ENCODE data around the gene SCAF1.
A peak's percentile ranks its signal among the peaks of the same experiment; 100 is the strongest.

Gene SCAF1

GRCh38 chr19:49665351-49666119 lies 23.5 kb downstream of the SCAF1 start, which contains the start of the genes BCL2L12 and IRF3:
Gene BCL2L12 (plus strand): TSS chr19:49665933. CDS start chr19:49666693, 760 bp downstream.
Gene IRF3 (minus strand): TSS chr19:49665857. CDS start chr19:49664838, 1,019 bp downstream.
- DNase-seq = peak; percentile 95

- no peak for DNase-seq
These were observed 24.1 kb downstream of the SCAF1 start for GRCh38 chr19:49666120-49666444.

GRCh38 chr19:49667473-49667872 lies 25.5 kb downstream of the SCAF1 start:
- no peak for DNase-seq

- DNase-seq = no peak
These were observed 27.5 kb downstream of the SCAF1 start for GRCh38 chr19:49669516-49669915.

GRCh38 chr19:49672131-49672919 lies 30.3 kb downstream of the SCAF1 start:
- DNase-seq = peak; percentile 54

GRCh38 chr19:49676136-49676783 lies 34.3 kb downstream of the SCAF1 start:
- peak; percentile 93 for DNase-seq

GRCh38 chr19:49676784-49677230 lies 34.8 kb downstream of the SCAF1 start:
- peak; percentile 100 for DNase-seq

GRCh38 chr19:49677231-49677900 lies 35.4 kb downstream of the SCAF1 start, which contains the start of gene PRMT1:
Gene PRMT1 (plus strand): TSS chr19:49677271. CDS start chr19:49677281, 10 bp downstream.
- peak; percentile 40 for DNase-seq

GRCh38 chr19:49677901-49678674 lies 36.1 kb downstream of the SCAF1 start:
- DNase-seq = peak; percentile 74

- no peak for DNase-seq
These were observed 37.2 kb downstream of the SCAF1 start for GRCh38 chr19:49678985-49679770.

GRCh38 chr19:49679771-49680413 lies 37.9 kb downstream of the SCAF1 start:
- DNase-seq = no peak

- DNase-seq = peak; percentile 76
These were observed 38.7 kb downstream of the SCAF1 start for GRCh38 chr19:49680421-49681351.

GRCh38 chr19:49681830-49682229 lies 39.8 kb downstream of the SCAF1 start:
- no peak for DNase-seq

GRCh38 chr19:49682274-49682673 lies 40.3 kb downstream of the SCAF1 start:
- DNase-seq = no peak

GRCh38 chr19:49683814-49684250 lies 41.8 kb downstream of the SCAF1 start:
- no peak for DNase-seq

- no peak for DNase-seq
These were observed 42.4 kb downstream of the SCAF1 start for GRCh38 chr19:49684251-49684982.

GRCh38 chr19:49684983-49685553 lies 43.1 kb downstream of the SCAF1 start:
- no peak for DNase-seq

- DNase-seq = no peak
These were observed 43.9 kb downstream of the SCAF1 start for GRCh38 chr19:49685845-49686332.
